ENCODE data around the gene MMP1. TPM values are rescaled to one million over a fixed set of nuclear protein-coding genes. Genes with fewer than 3 reads are reported as not detected.

MMP1 gene
- total and polyA plus RNA-seq, 8 donors = 1.1 to 9.5 (median 3.2) TPM

DNA sequence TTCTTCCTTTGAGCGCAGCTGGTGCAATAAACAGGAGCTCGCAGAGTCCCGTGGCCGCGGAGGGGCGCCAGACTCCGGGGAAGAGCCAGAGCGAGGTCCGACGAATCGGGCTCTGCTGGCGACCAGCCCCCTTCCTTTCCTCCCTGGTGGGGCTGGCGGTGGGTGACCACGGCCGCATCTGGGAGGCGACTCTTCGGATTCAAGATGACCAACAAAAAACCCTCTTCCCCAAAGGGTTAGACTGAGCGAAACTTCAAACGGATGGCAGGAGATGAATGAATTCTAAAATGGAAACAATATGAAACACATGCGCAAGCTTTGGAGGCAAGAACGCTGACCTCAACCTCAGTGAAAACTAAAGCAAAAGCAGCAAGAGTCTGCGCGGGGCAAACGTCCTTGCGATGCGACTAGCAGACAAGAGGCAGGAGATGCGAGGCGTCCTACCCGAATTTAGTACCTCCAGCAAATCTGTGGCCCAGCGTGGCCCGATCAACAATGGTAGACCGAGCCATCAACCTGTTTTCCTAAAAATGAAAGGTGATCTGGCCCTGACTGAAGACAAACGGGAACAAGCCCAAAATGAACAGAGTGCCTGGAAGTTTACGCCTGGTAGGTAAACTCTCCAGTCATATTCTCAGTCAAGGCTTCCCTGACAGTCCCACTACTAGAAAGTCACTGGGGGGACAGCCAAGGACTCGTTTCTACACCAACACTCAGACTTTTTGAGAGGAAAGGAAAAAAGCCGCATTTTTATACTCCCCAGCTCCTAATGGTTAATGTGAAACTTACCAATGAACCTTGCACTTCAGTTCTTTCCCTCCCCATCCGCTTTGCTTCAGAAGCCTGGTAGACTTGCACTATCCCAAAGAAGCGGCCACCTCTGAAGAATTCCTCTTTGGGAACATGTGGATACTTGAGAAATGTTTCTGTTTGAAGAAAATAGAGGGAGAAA, 33.8 kb upstream of the MMP1 start:
- DNase-seq (peak; percentile 6 to 81 (median 46)), ATAC-seq (peak; percentile 84)
- Histone ChIP-seq H3K4me1 (no peaks in the 10 kb centered on the region), H3K27me3 (peaks cover 0 to 36% of the 10 kb centered on the region in 2 donors), H3K9me3 (no peaks in the 10 kb centered on the region), H3K27ac (no peak overlapping the region), H3K36me3 (no peaks in the 10 kb centered on the region), H3K4me3 (no peak overlapping the region)
- intact Hi-C loops (cut with DNase I) = no loop called here
- TF ChIP-seq, protein P1, sequence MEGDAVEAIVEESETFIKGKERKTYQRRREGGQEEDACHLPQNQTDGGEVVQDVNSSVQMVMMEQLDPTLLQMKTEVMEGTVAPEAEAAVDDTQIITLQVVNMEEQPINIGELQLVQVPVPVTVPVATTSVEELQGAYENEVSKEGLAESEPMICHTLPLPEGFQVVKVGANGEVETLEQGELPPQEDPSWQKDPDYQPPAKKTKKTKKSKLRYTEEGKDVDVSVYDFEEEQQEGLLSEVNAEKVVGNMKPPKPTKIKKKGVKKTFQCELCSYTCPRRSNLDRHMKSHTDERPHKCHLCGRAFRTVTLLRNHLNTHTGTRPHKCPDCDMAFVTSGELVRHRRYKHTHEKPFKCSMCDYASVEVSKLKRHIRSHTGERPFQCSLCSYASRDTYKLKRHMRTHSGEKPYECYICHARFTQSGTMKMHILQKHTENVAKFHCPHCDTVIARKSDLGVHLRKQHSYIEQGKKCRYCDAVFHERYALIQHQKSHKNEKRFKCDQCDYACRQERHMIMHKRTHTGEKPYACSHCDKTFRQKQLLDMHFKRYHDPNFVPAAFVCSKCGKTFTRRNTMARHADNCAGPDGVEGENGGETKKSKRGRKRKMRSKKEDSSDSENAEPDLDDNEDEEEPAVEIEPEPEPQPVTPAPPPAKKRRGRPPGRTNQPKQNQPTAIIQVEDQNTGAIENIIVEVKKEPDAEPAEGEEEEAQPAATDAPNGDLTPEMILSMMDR (IDR thresholded peaks at IDR 0.05) = peak in 1 of 2 donors; percentile 40

DNA sequence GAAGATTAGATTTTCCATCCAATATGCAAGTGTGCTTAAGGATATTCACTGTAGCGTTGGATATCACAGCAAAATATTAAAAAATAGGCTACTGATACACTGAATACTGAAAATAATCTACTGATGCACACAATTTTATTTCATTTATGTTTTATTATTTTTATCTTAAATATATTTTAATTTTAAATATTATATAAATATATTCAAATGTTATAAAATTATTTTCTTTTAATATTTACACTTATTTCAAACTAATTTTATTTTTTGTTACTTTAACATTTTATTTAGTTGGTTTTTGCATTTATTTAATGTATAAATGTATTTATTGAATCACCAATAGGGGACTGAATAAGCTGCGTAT, 33.1 kb upstream of the MMP1 start:
- intact Hi-C loops (cut with DNase I) = no loop called here
- Histone ChIP-seq H3K36me3 (no peaks in the 10 kb centered on the region), H3K4me1 (no peaks in the 10 kb centered on the region), H3K9me3 (peaks cover 0 to under 1% of the 10 kb centered on the region in 2 donors), H3K27me3 (peaks cover 0 to 36% of the 10 kb centered on the region in 2 donors), H3K4me3 (no peak overlapping the region), H3K27ac (no peak overlapping the region)
- ATAC-seq (no peak), DNase-seq (no peak)
- TF ChIP-seq, protein P1 (IDR thresholded peaks at IDR 0.05) = no peak

DNA sequence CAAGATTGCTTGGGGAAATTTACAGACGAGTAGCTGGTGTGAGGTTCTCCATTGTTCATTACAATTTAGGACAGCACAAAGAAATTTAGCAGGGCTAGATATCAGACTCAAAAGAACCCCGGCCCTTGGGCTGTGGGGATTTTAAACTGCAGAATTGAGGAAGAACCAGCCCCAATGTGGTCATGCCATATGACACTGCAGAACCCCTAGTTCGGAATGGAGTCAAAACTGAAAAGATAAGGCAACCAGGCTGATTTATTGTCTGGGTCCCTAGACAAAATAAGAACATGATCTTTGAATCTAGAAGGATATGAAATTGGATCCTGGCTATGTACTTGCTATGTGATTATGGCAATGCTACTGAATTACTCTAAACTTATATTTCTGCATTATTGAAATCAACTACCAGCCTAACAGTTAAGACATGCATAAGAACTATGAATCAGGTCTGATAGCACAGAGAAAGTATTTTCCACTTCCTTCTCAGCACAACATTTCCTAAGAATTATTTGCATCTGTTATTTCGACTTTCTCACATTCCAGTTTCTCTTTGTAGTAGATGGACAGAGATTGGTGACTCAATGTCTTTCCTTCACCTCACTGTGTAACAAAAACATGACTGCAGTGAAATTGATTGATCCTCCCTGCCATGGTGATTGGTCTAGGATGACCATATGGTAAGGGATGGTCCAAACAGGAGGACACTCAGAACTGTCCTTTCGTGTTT, 32.2 kb upstream of the MMP1 start:
- Histone ChIP-seq H3K36me3 (no peaks in the 10 kb centered on the region), H3K4me3 (no peak overlapping the region), H3K4me1 (no peaks in the 10 kb centered on the region), H3K9me3 (peaks cover 0 to 2% of the 10 kb centered on the region in 2 donors), H3K27ac (no peak overlapping the region), H3K27me3 (peaks cover 0 to 36% of the 10 kb centered on the region in 2 donors)
- TF ChIP-seq, protein P1 (IDR thresholded peaks at IDR 0.05) = no peak
- ATAC-seq (no peak), DNase-seq (no peak)
- intact Hi-C loops (cut with DNase I) = no loop called here

DNA sequence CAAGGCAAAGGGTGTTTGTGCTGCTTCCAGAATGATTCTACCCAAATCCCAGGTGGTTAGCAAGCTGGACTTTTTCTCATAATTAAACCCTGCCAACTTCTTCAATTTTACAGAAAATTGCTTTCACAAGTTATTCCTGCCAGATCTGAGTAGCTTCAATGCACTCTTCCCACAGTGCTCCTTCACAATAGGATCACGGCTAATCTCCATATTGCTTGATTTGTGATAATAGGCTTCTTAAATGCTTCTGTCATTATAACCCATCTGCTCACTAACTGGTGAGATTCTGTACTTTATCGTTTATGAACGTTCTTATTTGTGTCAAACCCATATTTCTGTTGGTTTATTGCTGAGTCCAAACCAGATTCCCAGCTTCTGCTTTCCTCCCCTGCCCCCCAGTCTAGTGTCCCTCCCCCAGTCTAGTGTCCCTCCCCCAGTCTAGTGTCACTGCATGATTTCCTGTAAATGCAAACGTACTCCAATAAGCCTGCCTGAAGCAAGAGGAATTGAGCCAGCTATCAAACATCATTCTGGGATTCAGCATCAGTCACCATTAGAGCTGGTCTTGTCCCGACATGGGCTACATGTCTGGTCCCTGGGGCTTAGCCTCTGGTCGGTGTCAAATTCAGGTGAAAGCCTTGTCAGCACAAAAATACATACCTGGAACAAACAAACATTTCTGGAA, 31.5 kb upstream of the MMP1 start:
- ATAC-seq (no peak), DNase-seq (no peak)
- Histone ChIP-seq H3K4me1 (no peaks in the 10 kb centered on the region), H3K36me3 (no peaks in the 10 kb centered on the region), H3K27me3 (peaks cover 0 to 36% of the 10 kb centered on the region in 2 donors), H3K4me3 (no peak overlapping the region), H3K27ac (no peak overlapping the region), H3K9me3 (peaks cover 0 to 2% of the 10 kb centered on the region in 2 donors)
- TF ChIP-seq, protein P1 (IDR thresholded peaks at IDR 0.05) = no peak
- intact Hi-C loops (cut with DNase I) = no loop called here

Measured in left lung (tissue), 10 donors.